GM12865 (cell line): ENCODE measurements around the gene ADK.

Experiments used
- DNase-seq: peaks from one replicate; pipeline ENCODE4 v3.0.0; 2010; ENCODE audit warnings: low read depth
- H3K4me3 ChIP-seq: 2 replicates; pipeline ENCODE4 v1.5.1; 2011; ENCODE audit warnings: mild to moderate bottlenecking, low read depth, low read length, control low read depth
- CTCF ChIP-seq: IDR thresholded peaks from 2 replicates; pipeline ENCODE4 v1.5.1; 2011; ENCODE audit warnings: low read length, control low read depth, low read depth, inconsistent platforms; ENCODE audit not compliant: insufficient read depth; ENCODE audit errors: missing control alignments

ADK gene

DNA sequence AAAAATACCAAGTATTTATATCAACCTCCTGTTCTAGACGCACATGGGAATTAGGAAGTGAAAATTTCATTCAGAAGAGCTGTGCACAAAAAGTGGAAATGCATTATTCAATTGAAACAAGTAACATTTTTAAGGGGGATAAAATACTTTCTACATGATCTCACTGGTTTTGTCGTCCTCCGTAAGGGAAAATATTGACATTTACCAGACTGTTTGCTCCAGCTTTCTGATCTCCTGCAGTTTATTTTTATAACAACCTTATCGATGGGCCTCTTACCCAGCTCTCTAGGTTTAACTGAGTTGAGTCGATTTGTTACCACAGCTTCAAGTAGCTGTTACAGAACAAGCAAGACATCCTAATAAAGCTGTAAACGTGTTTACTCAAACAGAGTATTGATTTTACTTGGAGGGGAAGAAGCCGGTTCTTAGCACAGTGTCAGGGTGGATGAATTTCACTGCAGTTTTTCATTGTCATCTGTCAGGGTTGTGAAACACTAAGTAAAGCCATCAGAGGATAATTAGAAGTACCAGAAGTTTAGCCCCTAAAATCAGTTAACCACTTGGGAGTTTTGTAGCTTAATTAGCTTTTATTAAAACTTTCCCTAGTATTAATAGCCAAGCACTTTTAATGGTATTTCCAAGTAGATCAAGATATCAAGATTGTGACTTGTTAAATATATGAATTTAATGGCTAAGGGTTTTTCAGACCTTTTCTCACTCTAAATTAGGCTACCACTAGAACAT is 532.8 kb downstream of the ADK start:
- H3K4me3 ChIP-seq, result peak overlapping the region; percentile 27
- peak; percentile 34 for DNase-seq
- no peak for TF ChIP-seq CTCF

DNA sequence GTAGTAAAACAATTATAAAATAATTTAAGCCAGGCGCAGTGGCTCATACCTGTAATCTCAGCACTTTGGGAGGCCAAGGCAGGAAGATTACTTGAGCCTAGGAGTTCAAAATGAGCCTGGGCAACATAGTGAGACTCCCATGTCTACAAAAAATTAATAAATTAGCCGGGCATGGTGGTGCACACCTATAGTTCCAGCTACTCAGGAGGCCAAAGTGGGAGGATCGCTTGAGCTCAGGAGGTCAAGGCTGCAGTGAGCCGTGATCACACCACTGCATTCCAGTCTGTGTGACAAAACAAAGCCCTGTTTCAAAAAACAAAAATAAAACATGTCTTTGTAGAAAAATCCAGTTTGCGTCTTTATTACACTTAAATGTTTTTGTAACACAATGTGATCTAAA is 533.4 kb downstream of the ADK start:
- no peak overlapping the region for H3K4me3 ChIP-seq
- TF ChIP-seq CTCF, result no peak

GRCh38 chr10:74685564-74685963 is 534.5 kb downstream of the ADK start:
- no peak for DNase-seq
- no peak for TF ChIP-seq CTCF
- H3K4me3 ChIP-seq, result no peak overlapping the region

More for the DNA sequence above, 533.4 kb downstream of the ADK start:
- no peak for DNase-seq

DNA sequence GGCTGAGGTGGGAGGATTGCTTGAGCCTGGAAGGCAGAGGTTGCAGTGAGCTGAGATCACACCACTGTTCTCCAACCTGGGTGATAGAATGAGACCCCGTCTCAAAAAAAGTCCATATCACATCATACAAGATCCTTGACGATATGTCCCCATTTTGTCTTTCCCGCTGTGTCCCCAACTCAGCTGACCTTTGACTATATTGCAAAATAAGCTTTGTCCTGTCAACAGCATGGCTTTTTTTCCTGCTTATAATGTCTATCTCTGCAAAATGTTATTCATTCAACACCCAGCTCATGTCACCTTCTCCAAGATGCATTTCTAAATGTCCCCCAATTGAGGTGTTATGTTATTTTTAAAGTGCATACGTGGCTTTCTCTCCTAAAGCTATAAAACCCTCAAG is 539.4 kb downstream of the ADK start:
- DNase-seq, result no peak
- no peak overlapping the region for H3K4me3 ChIP-seq
- TF ChIP-seq CTCF, result no peak

DNA sequence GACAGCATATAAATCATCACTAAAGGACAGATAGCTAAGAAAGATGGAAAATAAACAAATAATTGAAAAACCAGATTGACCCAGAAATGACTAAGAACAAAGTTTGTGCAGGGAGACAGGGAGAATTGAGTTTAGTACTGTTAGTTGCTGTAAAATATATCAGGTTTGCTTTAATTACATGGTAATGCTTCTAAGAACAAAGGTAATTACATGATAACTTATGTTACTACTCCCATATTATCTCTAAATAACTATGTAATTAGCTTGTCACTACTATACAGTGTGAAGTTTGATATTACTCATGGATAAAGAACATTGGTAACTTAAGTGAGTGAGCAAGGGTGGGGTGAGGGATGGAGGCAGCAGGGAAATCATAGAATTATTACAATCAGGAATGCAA is 540.1 kb downstream of the ADK start:
- H3K4me3 ChIP-seq, result no peak overlapping the region
- no peak for DNase-seq
- no peak for TF ChIP-seq CTCF

GRCh38 chr10:74704629-74705357 is 553.8 kb downstream of the ADK start:
- no peak for TF ChIP-seq CTCF
- DNase-seq, result no peak
- H3K4me3 ChIP-seq, result no peak overlapping the region
